Measurements from ENCODE around the gene RNF212. TPM values are rescaled to one million over a fixed set of nuclear protein-coding genes. Genes with fewer than 3 reads are reported as not detected.
A peak's percentile ranks its signal among the peaks of the same experiment; 100 is the strongest.
"Not testable (repeated sequence)": the region's sequence is repeated elsewhere in the genome, so short reads cannot be mapped to it uniquely, and the experiment has no call there.

The RNF212 gene
- total RNA-seq, 4 donors from 2014 or later, result 1.3 TPM; not detected in 3

- H3K4me3 ChIP-seq, result peak overlapping the region in 1 of 4 donors; percentile 30
- intact Hi-C loops (cut with DNase I; ENCODE audit: low total_unique reads), result no loop called here
- H3K27me3 ChIP-seq, result peaks cover 66 to 93% (median 80%) of the 10 kb centered on the region in 3 donors
These were observed 65.2 kb downstream of the RNF212 start for GRCh38 chr4:1047976-1048772.

GRCh38 chr4:1047106-1047975 lies 66.0 kb downstream of the RNF212 start:
- TF ChIP-seq CTCF (IDR thresholded peaks at IDR 0.05 in 4 of 5, conservative IDR thresholded peaks at IDR 0.05 in 1 of 5), result no peak
- no peak for TF ChIP-seq POLR2A (IDR thresholded peaks at IDR 0.05)
- in situ Hi-C loops (cut with MboI; ENCODE audit: low sequenced_read_pairs in 4 of 4), result no loop called here
- no peak for DNase-seq
- ATAC-seq, result no peak
- H3K4me1 ChIP-seq, result peaks cover 0 to 3% of the 10 kb centered on the region in 2 donors
- no peaks in the 10 kb centered on the region for H3K9me3 ChIP-seq
- peak overlapping the region in 2 of 4 donors; percentile 30 to 34 for H3K4me3 ChIP-seq
- intact Hi-C loops (cut with DNase I; ENCODE audit: low total_unique reads), result no loop called here
- peaks cover 59 to 88% (median 76%) of the 10 kb centered on the region in 3 donors for H3K27me3 ChIP-seq
- H3K27ac ChIP-seq, result no peak overlapping the region
- no peaks in the 10 kb centered on the region for H3K36me3 ChIP-seq

More at GRCh38 chr4:1047976-1048772, 65.2 kb downstream of the RNF212 start:
- ATAC-seq, result no peak
- Histone ChIP-seq H3K27ac (no peak overlapping the region), H3K9me3 (no peaks in the 10 kb centered on the region), H3K4me1 (peaks cover 6 to 7% of the 10 kb centered on the region in 2 donors), H3K36me3 (no peaks in the 10 kb centered on the region)
- DNase-seq, result peak in 1 of 2 donors; percentile 4
- in situ Hi-C loops (cut with MboI; ENCODE audit: low sequenced_read_pairs in 4 of 4), result no loop called here
- TF ChIP-seq POLR2A (IDR thresholded peaks at IDR 0.05), result no peak
- TF ChIP-seq CTCF (IDR thresholded peaks at IDR 0.05 in 4 of 5, conservative IDR thresholded peaks at IDR 0.05 in 1 of 5), result no peak

- DNase-seq, result peak in 1 of 2 donors; percentile 44
These were observed 66.8 kb downstream of the RNF212 start for GRCh38 chr4:1046581-1047011.

GRCh38 chr4:1045595-1046201 lies 67.7 kb downstream of the RNF212 start:
- H3K9me3 ChIP-seq, result no peaks in the 10 kb centered on the region
- ATAC-seq, result no peak
- no peak overlapping the region for H3K27ac ChIP-seq
- peaks cover 0 to 3% of the 10 kb centered on the region in 2 donors for H3K4me1 ChIP-seq
- intact Hi-C loops (cut with DNase I; ENCODE audit: low total_unique reads), result no loop called here
- peaks cover 42 to 85% (median 64%) of the 10 kb centered on the region in 3 donors for H3K27me3 ChIP-seq
- no peak for DNase-seq
- TF ChIP-seq CTCF (IDR thresholded peaks at IDR 0.05 in 4 of 5, conservative IDR thresholded peaks at IDR 0.05 in 1 of 5) (no peak), POLR2A (IDR thresholded peaks at IDR 0.05) (no peak)
- in situ Hi-C loops (cut with MboI; ENCODE audit: low sequenced_read_pairs in 4 of 4), result no loop called here
- H3K4me3 ChIP-seq, result no peak overlapping the region
- no peaks in the 10 kb centered on the region for H3K36me3 ChIP-seq

More at GRCh38 chr4:1046581-1047011, 66.8 kb downstream of the RNF212 start:
- in situ Hi-C loops (cut with MboI; ENCODE audit: low sequenced_read_pairs in 4 of 4); H3K27ac ChIP-seq; H3K36me3 ChIP-seq; H3K9me3 ChIP-seq; H3K4me1 ChIP-seq; ATAC-seq; intact Hi-C loops (cut with DNase I; ENCODE audit: low total_unique reads): not testable (repeated sequence)
- H3K27me3 ChIP-seq, result peaks cover 51 to 86% (median 73%) of the 10 kb centered on the region in 3 donors
- H3K4me3 ChIP-seq, result peak overlapping the region in 2 of 4 donors; percentile 30 to 34
